HG03378 (cell line): Measurements from ENCODE around the gene SHH.

ENCODE experiments used
- ATAC-seq: cut with Tn5 transposase; IDR thresholded peaks from one replicate; pipeline ENCODE4 v1.9.1; 2021; ENCODE audit warnings: mild to moderate bottlenecking, moderate library complexity; ENCODE audit not compliant: unreplicated experiment

The SHH gene

GRCh38 chr7:155807789-155808548 is 4.3 kb downstream of the SHH start:
- no peak for ATAC-seq

GRCh38 chr7:155807065-155807671 is 5.1 kb downstream of the SHH start:
- ATAC-seq, result no peak

GRCh38 chr7:155806096-155806871 is 6.0 kb downstream of the SHH start:
- no peak for ATAC-seq

GRCh38 chr7:155805826-155806095 is 6.5 kb downstream of the SHH start:
- ATAC-seq, result no peak

- ATAC-seq, result peak; percentile 42
Observed at GRCh38 chr7:155804897-155805825, 7.1 kb downstream of the SHH start.

- ATAC-seq, result no peak
Observed at GRCh38 chr7:155804431-155804831, 7.8 kb downstream of the SHH start.

GRCh38 chr7:155803418-155804376 is 8.6 kb downstream of the SHH start:
- ATAC-seq, result no peak

GRCh38 chr7:155802906-155803417 is 9.3 kb downstream of the SHH start:
- no peak for ATAC-seq

GRCh38 chr7:155802291-155802690 is 10.0 kb downstream of the SHH start:
- ATAC-seq, result no peak

- no peak for ATAC-seq
Observed at GRCh38 chr7:155800741-155801267, 11.5 kb downstream of the SHH start.

GRCh38 chr7:155800301-155800700 is 12.0 kb downstream of the SHH start:
- ATAC-seq, result no peak

GRCh38 chr7:155799514-155799913 is 12.7 kb downstream of the SHH start:
- ATAC-seq, result no peak

- ATAC-seq, result no peak
Observed at GRCh38 chr7:155798673-155799439, 13.4 kb downstream of the SHH start.

GRCh38 chr7:155797262-155798250 is 14.7 kb downstream of the SHH start:
- ATAC-seq, result no peak

GRCh38 chr7:155796381-155797261 is 15.6 kb downstream of the SHH start:
- no peak for ATAC-seq

- no peak for ATAC-seq
Observed at GRCh38 chr7:155795951-155796350, 16.3 kb downstream of the SHH start.

- ATAC-seq, result no peak
Observed at GRCh38 chr7:155795401-155795800, 16.9 kb downstream of the SHH start.
